Fibroblast of skin of abdomen (primary cell): ENCODE data around the gene STAB2. TPM values are rescaled to one million over a fixed set of nuclear protein-coding genes. Genes with fewer than 3 reads are reported as not detected.

Experiments
- DNase-seq: peaks from one replicate; pipeline ENCODE4 v3.0.0-alpha.2; 2013
- polyA plus RNA-seq, 2 experiments: library from polyadenylated mRNA; unstranded; fragments of 120-200 nt; gene quantifications; one replicate each; pipeline ENCODE4 v1.2.1, GENCODE V29; 2013; ENCODE audit not compliant: insufficient read length in 2 of 2

The STAB2 gene, protein sequence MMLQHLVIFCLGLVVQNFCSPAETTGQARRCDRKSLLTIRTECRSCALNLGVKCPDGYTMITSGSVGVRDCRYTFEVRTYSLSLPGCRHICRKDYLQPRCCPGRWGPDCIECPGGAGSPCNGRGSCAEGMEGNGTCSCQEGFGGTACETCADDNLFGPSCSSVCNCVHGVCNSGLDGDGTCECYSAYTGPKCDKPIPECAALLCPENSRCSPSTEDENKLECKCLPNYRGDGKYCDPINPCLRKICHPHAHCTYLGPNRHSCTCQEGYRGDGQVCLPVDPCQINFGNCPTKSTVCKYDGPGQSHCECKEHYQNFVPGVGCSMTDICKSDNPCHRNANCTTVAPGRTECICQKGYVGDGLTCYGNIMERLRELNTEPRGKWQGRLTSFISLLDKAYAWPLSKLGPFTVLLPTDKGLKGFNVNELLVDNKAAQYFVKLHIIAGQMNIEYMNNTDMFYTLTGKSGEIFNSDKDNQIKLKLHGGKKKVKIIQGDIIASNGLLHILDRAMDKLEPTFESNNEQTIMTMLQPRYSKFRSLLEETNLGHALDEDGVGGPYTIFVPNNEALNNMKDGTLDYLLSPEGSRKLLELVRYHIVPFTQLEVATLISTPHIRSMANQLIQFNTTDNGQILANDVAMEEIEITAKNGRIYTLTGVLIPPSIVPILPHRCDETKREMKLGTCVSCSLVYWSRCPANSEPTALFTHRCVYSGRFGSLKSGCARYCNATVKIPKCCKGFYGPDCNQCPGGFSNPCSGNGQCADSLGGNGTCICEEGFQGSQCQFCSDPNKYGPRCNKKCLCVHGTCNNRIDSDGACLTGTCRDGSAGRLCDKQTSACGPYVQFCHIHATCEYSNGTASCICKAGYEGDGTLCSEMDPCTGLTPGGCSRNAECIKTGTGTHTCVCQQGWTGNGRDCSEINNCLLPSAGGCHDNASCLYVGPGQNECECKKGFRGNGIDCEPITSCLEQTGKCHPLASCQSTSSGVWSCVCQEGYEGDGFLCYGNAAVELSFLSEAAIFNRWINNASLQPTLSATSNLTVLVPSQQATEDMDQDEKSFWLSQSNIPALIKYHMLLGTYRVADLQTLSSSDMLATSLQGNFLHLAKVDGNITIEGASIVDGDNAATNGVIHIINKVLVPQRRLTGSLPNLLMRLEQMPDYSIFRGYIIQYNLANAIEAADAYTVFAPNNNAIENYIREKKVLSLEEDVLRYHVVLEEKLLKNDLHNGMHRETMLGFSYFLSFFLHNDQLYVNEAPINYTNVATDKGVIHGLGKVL (N-terminal part only)
- not detected for polyA plus RNA-seq (2013, experiment 1 of 2; ENCODE audit: insufficient read length)
- polyA plus RNA-seq (2013, experiment 2 of 2; ENCODE audit: insufficient read length) = 0.24 TPM

- DNase-seq = no peak
Measured at GRCh38 chr12:103586791-103587370, at the start of gene STAB2. Gene STAB2, plus strand, starts transcription at chr12:103587273. Its CDS starts 204 bp downstream, at chr12:103587477.

- no peak for DNase-seq
Measured at GRCh38 chr12:103538397-103538796, 48.7 kb upstream of the STAB2 start.

- DNase-seq = no peak
Measured at GRCh38 chr12:103540319-103540718, 46.8 kb upstream of the STAB2 start.

GRCh38 chr12:103542078-103542477 lies 45.0 kb upstream of the STAB2 start:
- no peak for DNase-seq

- no peak for DNase-seq
Measured at GRCh38 chr12:103546959-103547358, 40.1 kb upstream of the STAB2 start.

GRCh38 chr12:103547376-103547775 lies 39.7 kb upstream of the STAB2 start:
- no peak for DNase-seq

GRCh38 chr12:103547929-103548328 lies 39.1 kb upstream of the STAB2 start:
- DNase-seq = no peak

GRCh38 chr12:103548622-103549601 lies 38.2 kb upstream of the STAB2 start:
- DNase-seq = peak; percentile 64

DNA sequence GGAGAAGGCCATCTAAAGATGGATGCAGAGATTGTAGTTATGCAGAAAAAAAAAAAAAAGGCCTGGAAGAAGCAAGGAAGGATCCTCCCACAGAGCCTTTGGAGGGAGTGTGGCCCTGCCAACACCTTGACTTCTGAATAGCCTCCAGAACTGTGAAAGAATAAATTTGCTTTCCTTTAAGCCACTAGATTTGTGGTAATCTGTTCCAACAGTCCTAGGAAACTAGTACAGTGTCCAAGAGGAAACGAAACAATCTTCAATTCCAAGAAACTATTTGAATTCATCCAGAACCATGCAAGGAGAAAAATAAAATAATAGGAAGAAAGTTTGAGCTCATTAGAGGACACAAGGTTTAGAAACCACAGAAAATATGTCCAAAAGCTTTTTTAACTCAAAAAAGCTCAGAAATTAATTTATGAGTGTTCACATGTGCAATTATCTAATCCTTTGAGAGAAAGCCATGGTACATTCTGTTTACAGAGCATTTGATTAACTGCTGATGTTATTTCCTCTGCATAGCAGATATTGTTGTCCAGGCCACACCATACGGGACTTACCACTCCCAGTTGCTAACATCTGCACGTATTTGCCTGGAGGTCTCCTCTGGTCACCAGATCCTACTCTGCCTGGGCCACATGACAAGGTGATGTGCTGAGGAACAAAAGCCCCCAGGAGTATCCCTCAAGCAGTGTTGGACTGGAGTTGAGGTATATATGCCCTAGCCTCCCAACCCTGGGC lies 30.0 kb upstream of the STAB2 start:
- DNase-seq = no peak

GRCh38 chr12:103557628-103558010 lies 29.5 kb upstream of the STAB2 start:
- DNase-seq = no peak

GRCh38 chr12:103558879-103559278 lies 28.2 kb upstream of the STAB2 start:
- DNase-seq = no peak

GRCh38 chr12:103560604-103561101 lies 26.4 kb upstream of the STAB2 start:
- DNase-seq = peak; percentile 98

DNA sequence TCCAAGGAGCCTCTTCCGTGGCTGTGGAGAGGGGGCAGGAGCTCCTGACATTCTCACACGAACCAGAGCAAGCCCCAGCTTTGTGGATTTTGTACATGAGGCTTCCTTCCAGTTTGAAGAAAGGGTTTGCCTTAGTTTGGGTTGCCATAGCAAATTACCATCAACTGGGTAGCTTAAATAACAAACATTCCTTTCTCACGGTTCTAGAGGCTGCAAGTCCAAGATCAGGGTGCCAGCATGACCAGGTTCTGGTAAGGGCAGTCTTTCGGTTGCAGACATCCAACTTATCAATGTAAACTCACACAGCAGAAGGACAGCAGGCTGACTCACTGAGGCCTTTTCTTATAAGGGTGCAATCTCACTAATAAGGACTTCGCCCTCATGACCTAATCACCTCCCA lies 25.9 kb upstream of the STAB2 start:
- no peak for DNase-seq

- no peak for DNase-seq
Measured at GRCh38 chr12:103566398-103566797, 20.7 kb upstream of the STAB2 start.

- no peak for DNase-seq
Measured at GRCh38 chr12:103569278-103569677, 17.8 kb upstream of the STAB2 start.

DNA sequence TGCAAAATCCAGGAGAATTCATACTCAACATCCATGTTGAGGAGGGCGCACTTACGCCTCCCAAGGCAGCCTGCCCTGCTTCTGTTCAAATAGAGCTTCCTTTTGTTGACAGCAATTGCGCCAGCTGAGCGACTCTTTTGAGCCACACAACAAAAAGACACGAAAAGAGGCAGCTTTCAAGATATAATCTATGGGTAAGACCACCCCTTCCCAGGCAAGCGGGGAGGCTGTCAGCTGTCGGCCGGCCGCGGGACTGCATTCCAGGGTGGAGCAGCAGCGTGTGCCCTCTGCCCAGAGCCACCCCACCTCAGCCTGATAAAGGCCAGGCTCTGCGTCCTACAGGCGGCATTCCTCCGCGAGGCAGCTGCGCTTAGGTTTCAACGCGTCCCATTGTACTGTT lies 15.8 kb upstream of the STAB2 start:
- no peak for DNase-seq

DNA sequence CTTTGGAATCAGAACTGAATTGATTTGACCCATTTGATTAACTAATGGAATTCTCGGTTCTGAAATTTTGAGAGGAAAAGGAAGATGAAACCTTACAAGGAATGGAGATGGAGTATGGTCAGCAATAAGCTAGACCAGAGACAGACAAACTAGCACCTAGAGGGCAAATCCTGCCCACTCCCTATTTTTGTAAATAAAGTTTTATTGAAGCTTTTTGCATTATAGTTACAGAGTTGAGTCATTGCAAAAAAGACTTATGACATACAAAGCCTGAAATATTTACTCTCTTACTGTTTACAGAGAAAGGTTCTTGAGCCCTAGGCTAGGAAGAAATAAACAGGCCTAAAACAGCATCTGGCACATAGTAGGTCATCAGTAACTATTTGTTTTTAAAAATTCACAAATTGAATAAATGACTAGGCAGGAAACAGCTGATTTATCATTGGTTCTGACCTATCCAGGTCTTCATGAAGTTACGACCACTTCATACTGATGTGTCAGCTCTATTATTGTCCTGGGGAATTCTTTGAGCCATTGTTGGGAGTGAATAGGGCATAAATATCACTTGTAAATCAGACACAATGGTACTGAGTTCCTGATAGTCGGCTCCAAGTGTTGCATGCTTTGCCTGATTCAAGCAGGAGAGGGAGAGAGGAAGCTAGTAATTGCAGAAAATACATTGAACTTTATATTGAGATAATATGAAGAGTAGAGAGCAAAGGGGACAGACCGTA lies 14.6 kb upstream of the STAB2 start:
- DNase-seq = no peak

- no peak for DNase-seq
Measured at GRCh38 chr12:103573185-103573584, 13.9 kb upstream of the STAB2 start.

- no peak for DNase-seq
Measured at GRCh38 chr12:103578926-103579325, 8.1 kb upstream of the STAB2 start.
